ENCODE data around the gene TENM3. TPM values are rescaled to one million over a fixed set of nuclear protein-coding genes. Genes with fewer than 3 reads are reported as not detected.

The TENM3 gene
- total and polyA plus RNA-seq, 2 of the 8 experiments (the other 6 are each of a cell fraction or from before 2014, with no cell fraction given) = 36.9 to 69.3 TPM

- Histone ChIP-seq H4K20me1 (replicated peaks in 1 of 2; ENCODE audit: control insufficient read depth in 1 of 2, insufficient read depth in 2 of 2, low read length in 2 of 2) (no peaks in the 10 kb centered on the region), H3K4me1 (replicated peaks in 1 of 4; ENCODE audit: control insufficient read depth in 3 of 4, insufficient read depth in 4 of 4, low read length in 3 of 4) (no peaks in the 10 kb centered on the region), H2BK12ac (ENCODE audit: low read depth, low read length) (no peak overlapping the region), H3K4ac (replicated peaks; ENCODE audit: insufficient read length, low read depth, low read length) (no peak overlapping the region), H2BK15ac (ENCODE audit: low read length) (no peak overlapping the region), H3K23ac (ENCODE audit: insufficient read length) (no peak overlapping the region), H2BK20ac (ENCODE audit: low read length) (no peak overlapping the region), H2AK5ac (ENCODE audit: low read depth, low read length) (no peak overlapping the region), H2BK120ac (replicated peaks; ENCODE audit: low read depth, low read length) (no peak overlapping the region), H3K79me1 (ENCODE audit: low read depth, low read length) (no peaks in the 10 kb centered on the region; the same call in 1 of the 2 replicates), H3K36me3 (ENCODE audit: control insufficient read depth in 2 of 4, insufficient read depth in 4 of 4, low read length in 3 of 4) (no peaks in the 10 kb centered on the region), H3K23me2 (ENCODE audit: low read depth, low read length) (no peaks in the 10 kb centered on the region), H4K5ac (ENCODE audit: insufficient read length, low read depth, low read length) (no peak overlapping the region), H3K79me2 (ENCODE audit: control insufficient read depth in 1 of 2, insufficient read depth in 2 of 2, low read length in 2 of 2) (no peaks in the 10 kb centered on the region), H2BK5ac (ENCODE audit: low read depth, low read length) (no peak overlapping the region), H4K91ac (replicated peaks; ENCODE audit: insufficient read length, low read length) (no peak overlapping the region), H3K27ac (ENCODE audit: low read depth, low read length) (no peak overlapping the region), H3K9me3 (ENCODE audit: insufficient read depth in 2 of 2, low read depth in 1 of 2, low read length in 1 of 2) (no peaks in the 10 kb centered on the region), H3K4me2 (ENCODE audit: insufficient read depth in 1 of 2, low read depth in 2 of 2, low read length in 2 of 2) (no peak overlapping the region), H3K18ac (ENCODE audit: extremely low read depth, low read length) (no peak overlapping the region), H3K9ac (replicated peaks in 1 of 4; ENCODE audit: extremely low read depth in 1 of 4, low read depth in 3 of 4, low read length in 3 of 4) (no peak overlapping the region), H4K8ac (ENCODE audit: extremely low read depth, insufficient read depth, low read length) (no peak overlapping the region), H3K56ac (replicated peaks; ENCODE audit: insufficient read length, low read depth, low read length) (no peak overlapping the region), H2AFZ (ENCODE audit: low read length) (no peak overlapping the region), H3K27me3 (replicated peaks in 1 of 4; ENCODE audit: control insufficient read depth in 3 of 4, extremely low read depth in 1 of 4, insufficient read depth in 3 of 4, low read length in 3 of 4) (no peaks in the 10 kb centered on the region), H3K4me3 (ENCODE audit: extremely low read depth in 1 of 4, insufficient read depth in 2 of 4, low read depth in 3 of 4, low read length in 4 of 4) (no peak overlapping the region), H3K14ac (ENCODE audit: insufficient read length) (no peak overlapping the region)
- TF ChIP-seq CEBPB (IDR thresholded peaks at IDR 0.05; ENCODE audit: low read depth, low read length) = peak; percentile 76; the same call in 1 of the 2 replicates
- no peak for TF ChIP-seq KDM5A (IDR thresholded peaks at IDR 0.05; ENCODE audit: low read length)
- no peak for FAIRE-seq
- no peak for DNase-seq (ENCODE audit: low read depth in 1 of 2, low spot score in 2 of 2)
- 86% methylated on average over 11 of the region's 11 CpGs; no CpG with 5 or more reads in 1 of the 2 experiments for WGBS, 2 experiments (ENCODE audit: extremely low coverage in 1 of 2, insufficient coverage in 1 of 2, insufficient read length in 1 of 2, insufficient replicate concordance in 2 of 2, low coverage in 1 of 2, low lambda C conversion rate in 2 of 2, missing lambda C conversion rate in 1 of 2)
- POLR2A ChIA-PET (ENCODE audit: partially characterized antibody) = no interaction called here
- CTCF ChIA-PET (ENCODE audit: partially characterized antibody) = interaction anchor here (0.9 kb wide), 1 partner anchor 9 kb away, joined by 3 read pairs; no protein-coding TSS in a partner anchor
Observed at GRCh38 chr4:182405087-182405486, 161.9 kb downstream of the TENM3 start.
